H9 (cell line): ENCODE results near the gene TNFSF10. TPM values are rescaled to one million over a fixed set of nuclear protein-coding genes. Genes with fewer than 3 reads are reported as not detected.

Experiments used
- DNase-seq: peaks from one replicate; pipeline ENCODE4 v3.0.0-alpha.2; 2017
- H2AFZ ChIP-seq: one replicate; pipeline ENCODE4 v1.6.1; 2013; ENCODE audit warnings: mild to moderate bottlenecking, low read length, control low read depth, moderate library complexity
- H2AK5ac ChIP-seq: 2 replicates; pipeline ENCODE4 v1.6.1; 2013; ENCODE audit warnings: low read length, control low read depth, mixed read lengths; ENCODE audit not compliant: insufficient read length
- H2BK120ac ChIP-seq: one replicate; pipeline ENCODE4 v1.6.1; 2013; ENCODE audit warnings: low read depth, mild to moderate bottlenecking, low read length, control low read depth, inconsistent platforms; ENCODE audit not compliant: poor library complexity, severe bottlenecking
- H2BK12ac ChIP-seq: 2 replicates; pipeline ENCODE4 v1.6.1; 2013; ENCODE audit warnings: low read length, control low read depth, mixed read lengths, low read depth; ENCODE audit not compliant: insufficient read length
- H2BK15ac ChIP-seq: 2 replicates; pipeline ENCODE4 v1.6.1; 2013; ENCODE audit warnings: low read depth, low read length, control low read depth
- H2BK20ac ChIP-seq: one replicate; pipeline ENCODE4 v1.6.1; 2013; ENCODE audit warnings: low read depth, mild to moderate bottlenecking, low read length, control low read depth, inconsistent platforms; ENCODE audit not compliant: poor library complexity, severe bottlenecking
- H2BK5ac ChIP-seq: 2 replicates; pipeline ENCODE4 v1.6.1; 2013; ENCODE audit warnings: low read length, control low read depth, mixed read lengths; ENCODE audit not compliant: insufficient read length
- H3K14ac ChIP-seq: 2 replicates; pipeline ENCODE4 v1.6.1; 2013; ENCODE audit warnings: low read length, control low read depth; ENCODE audit not compliant: insufficient read depth
- H3K18ac ChIP-seq: 2 replicates; pipeline ENCODE4 v1.6.1; 2013; ENCODE audit warnings: low read depth, mild to moderate bottlenecking, mixed read lengths, low read length, control low read depth; ENCODE audit not compliant: insufficient read length
- H3K23ac ChIP-seq: 2 replicates; pipeline ENCODE4 v1.6.1; 2013; ENCODE audit warnings: low read length, control low read depth, mixed read lengths, low read depth; ENCODE audit not compliant: insufficient read length
- H3K23me2 ChIP-seq: 2 replicates; pipeline ENCODE4 v1.6.1; 2013; ENCODE audit warnings: low read depth, mild to moderate bottlenecking, mixed read lengths, low read length, control low read depth; ENCODE audit not compliant: insufficient read length, poor library complexity, severe bottlenecking
- H3K27ac ChIP-seq: 2 replicates; pipeline ENCODE4 v1.5.1; 2013; ENCODE audit warnings: low read length, control low read depth, mixed read lengths, low read depth; ENCODE audit not compliant: insufficient read length
- H3K27me3 ChIP-seq: 2 replicates; pipeline ENCODE4 v1.6.1; 2013; ENCODE audit warnings: low read length, control low read depth, inconsistent platforms; ENCODE audit not compliant: insufficient read depth
- H3K4ac ChIP-seq: 2 replicates; pipeline ENCODE4 v1.6.1; 2013; ENCODE audit warnings: low read depth, mild to moderate bottlenecking, control low read depth, inconsistent platforms, low read length, moderate library complexity
- H3K4me1 ChIP-seq: 2 replicates; pipeline ENCODE4 v1.6.1; 2013; ENCODE audit warnings: low read length, control low read depth, inconsistent platforms; ENCODE audit not compliant: insufficient read depth
- H3K4me2 ChIP-seq: 2 replicates; pipeline ENCODE4 v1.6.1; 2013; ENCODE audit warnings: low read length, control low read depth, mixed read lengths; ENCODE audit not compliant: insufficient read length, insufficient read depth
- H3K56ac ChIP-seq: 2 replicates; pipeline ENCODE4 v1.6.1; 2013; ENCODE audit warnings: low read depth, mild to moderate bottlenecking, mixed read lengths, low read length, control low read depth; ENCODE audit not compliant: insufficient read length
- H3K79me1 ChIP-seq: 2 replicates; pipeline ENCODE4 v1.6.1; 2013; ENCODE audit warnings: low read depth, mild to moderate bottlenecking, moderate library complexity, low read length, control low read depth, inconsistent platforms; ENCODE audit not compliant: insufficient read depth, poor library complexity, severe bottlenecking
- H3K79me2 ChIP-seq: 2 replicates; pipeline ENCODE4 v1.6.1; 2013; ENCODE audit warnings: low read length, control low read depth, inconsistent platforms; ENCODE audit not compliant: insufficient read depth
- H3K9ac ChIP-seq: 2 replicates; pipeline ENCODE4 v1.6.1; 2013; ENCODE audit warnings: low read length, control low read depth, mixed read lengths; ENCODE audit not compliant: insufficient read length; ENCODE audit errors: extremely low read depth
- H3K9me3 ChIP-seq: one replicate; pipeline ENCODE4 v1.6.1; 2013; ENCODE audit warnings: low read depth, low read length, inconsistent platforms; ENCODE audit not compliant: control insufficient read depth
- H3T11ph ChIP-seq: one replicate; pipeline ENCODE4 v1.6.1; 2013; ENCODE audit warnings: mild to moderate bottlenecking, low read length, control low read depth, inconsistent platforms
- H4K20me1 ChIP-seq: one replicate; pipeline ENCODE4 v1.6.1; 2013; ENCODE audit not compliant: control insufficient read depth, insufficient read length, insufficient read depth
- H4K5ac ChIP-seq: 2 replicates; pipeline ENCODE4 v1.6.1; 2013; ENCODE audit warnings: low read depth, mild to moderate bottlenecking, mixed read lengths, low read length, control low read depth; ENCODE audit not compliant: insufficient read length
- H4K8ac ChIP-seq: replicated peaks from 2 replicates; pipeline ENCODE4 v1.6.1; 2013; ENCODE audit warnings: low read length, control low read depth, mixed read lengths, low read depth; ENCODE audit not compliant: insufficient read length
- H4K91ac ChIP-seq: 2 replicates; pipeline ENCODE4 v1.6.1; 2013; ENCODE audit warnings: low read depth, mild to moderate bottlenecking, moderate library complexity, mixed read lengths, low read length, control low read depth; ENCODE audit not compliant: insufficient read length
- H3K27ac Mint-ChIP-seq, 3 experiments: 2 replicates in 2 of 3; 3 replicates in 1 of 3; pipeline ENCODE4 v1.8.0; 2020 to 2021; ENCODE audit warnings: mixed read lengths in 3 of 3, mild to moderate bottlenecking in 1 of 3, moderate library complexity in 1 of 3
- H3K27me3 Mint-ChIP-seq: 2 replicates; pipeline ENCODE4 v1.8.0; 2021; ENCODE audit warnings: low read depth, mild to moderate bottlenecking, moderate library complexity, mixed read lengths
- H3K36me3 Mint-ChIP-seq, 3 experiments: 2 replicates in 2 of 3; 3 replicates in 1 of 3; pipeline ENCODE4 v1.8.0; 2020 to 2021; ENCODE audit warnings: low read depth in 3 of 3, mixed read lengths in 3 of 3; ENCODE audit not compliant: insufficient read depth in 1 of 3
- H3K4me1 Mint-ChIP-seq, 2 experiments: 2 replicates each; pipeline ENCODE4 v1.8.0; 2020; ENCODE audit warnings: mixed read lengths in 2 of 2
- H3K4me3 Mint-ChIP-seq, 2 experiments: 2 replicates in 1 of 2; 3 replicates in 1 of 2; pipeline ENCODE4 v1.8.0; 2020 to 2021; ENCODE audit warnings: mild to moderate bottlenecking in 2 of 2, mixed read lengths in 2 of 2, moderate library complexity in 1 of 2
- H3K9me3 Mint-ChIP-seq, 2 experiments: 2 replicates in 1 of 2; 3 replicates in 1 of 2; pipeline ENCODE4 v1.8.0; 2020; ENCODE audit warnings: mild to moderate bottlenecking in 2 of 2, mixed read lengths in 2 of 2, moderate library complexity in 1 of 2
- WGBS: extraction: QIAGEN DNeasy Blood & Tissue Kit; methylation state at CpG from one replicate; pipeline ENCODE4 v1.1.7; 2013; ENCODE audit warnings: missing lambda C conversion rate, low lambda C conversion rate, mixed read lengths; ENCODE audit not compliant: insufficient read length; ENCODE audit errors: extremely low coverage; 5-methylcytosine and 5-hydroxymethylcytosine counted together
- total RNA-seq: library from RNA; stranded (reverse); gene quantifications from 2 replicates; pipeline ENCODE4 v1.2.1, GENCODE V29; 2021
- TF ChIP-seq, protein P1 (sequence below): fragments of 200-600 bp; sonication (generic); conservative IDR thresholded peaks from 3 replicates; pipeline ENCODE4 v1.8.0; 2021; ENCODE audit warnings: antibody characterized with exemption, mild to moderate bottlenecking

TNFSF10 gene
- total RNA-seq, 1 experiment from 2014 or later = not detected

DNA sequence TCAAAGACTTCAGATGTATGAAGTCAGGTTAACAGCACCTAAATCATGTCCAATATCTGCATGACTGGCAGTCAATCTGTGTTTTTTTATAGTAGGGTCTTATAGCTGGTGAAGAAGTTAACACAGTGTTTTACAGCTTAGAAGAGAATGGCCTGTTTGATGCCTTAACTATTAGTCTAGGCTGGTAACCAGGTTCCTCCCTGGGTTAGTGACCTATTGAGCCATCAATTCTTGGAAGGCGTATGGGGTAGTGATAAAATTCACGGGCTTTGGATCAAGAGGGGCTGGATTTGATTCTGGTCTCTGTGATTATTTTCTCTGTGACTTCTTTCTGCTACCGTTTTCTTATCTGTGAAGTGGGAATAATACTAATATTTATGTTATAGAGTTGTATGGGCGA, 16.0 kb upstream of the TNFSF10 start:
- no peak for DNase-seq
- H3K4ac ChIP-seq = no peak overlapping the region
- no CpG with 5 or more reads among the region's 4 CpGs for WGBS
- no peak overlapping the region for H3K27ac ChIP-seq
- H3K4me1 ChIP-seq = peaks cover 9% of the 10 kb centered on the region; the same call in 1 of the 2 replicates
- no peaks in the 10 kb centered on the region for H3K79me2 ChIP-seq
- no peak overlapping the region for H2BK15ac ChIP-seq
- no peak overlapping the region for H2AK5ac ChIP-seq
- no peak overlapping the region for H2BK20ac ChIP-seq
- H3K4me2 ChIP-seq = no peak overlapping the region
- no peak overlapping the region for H4K91ac ChIP-seq
- no peak overlapping the region for H2BK12ac ChIP-seq
- Mint-ChIP-seq H3K27ac (no peak overlapping the region), H3K27me3 (no peaks in the 10 kb centered on the region), H3K4me3 (no peak overlapping the region), H3K36me3 (no peaks in the 10 kb centered on the region), H3K4me1 (peaks cover 4 to 13% of the 10 kb centered on the region in 2 experiments; a peak in 2 of 4 replicates), H3K9me3 (no peaks in the 10 kb centered on the region)
- no peaks in the 10 kb centered on the region for H3K27me3 ChIP-seq
- H3K9ac ChIP-seq = no peak overlapping the region
- H2AFZ ChIP-seq = no peak overlapping the region
- H3K23me2 ChIP-seq = no peaks in the 10 kb centered on the region
- no peak overlapping the region for H3K23ac ChIP-seq
- H3K79me1 ChIP-seq = no peaks in the 10 kb centered on the region
- no peak overlapping the region for H3T11ph ChIP-seq
- H2BK5ac ChIP-seq = no peak overlapping the region
- no peak overlapping the region for H4K5ac ChIP-seq
- no peak overlapping the region for H3K14ac ChIP-seq
- no peaks in the 10 kb centered on the region for H4K20me1 ChIP-seq
- no peak overlapping the region for H4K8ac ChIP-seq
- H3K9me3 ChIP-seq = no peaks in the 10 kb centered on the region
- no peak overlapping the region for H3K56ac ChIP-seq
- no peak overlapping the region for H2BK120ac ChIP-seq
- no peak overlapping the region for H3K18ac ChIP-seq
- TF ChIP-seq, protein P1, sequence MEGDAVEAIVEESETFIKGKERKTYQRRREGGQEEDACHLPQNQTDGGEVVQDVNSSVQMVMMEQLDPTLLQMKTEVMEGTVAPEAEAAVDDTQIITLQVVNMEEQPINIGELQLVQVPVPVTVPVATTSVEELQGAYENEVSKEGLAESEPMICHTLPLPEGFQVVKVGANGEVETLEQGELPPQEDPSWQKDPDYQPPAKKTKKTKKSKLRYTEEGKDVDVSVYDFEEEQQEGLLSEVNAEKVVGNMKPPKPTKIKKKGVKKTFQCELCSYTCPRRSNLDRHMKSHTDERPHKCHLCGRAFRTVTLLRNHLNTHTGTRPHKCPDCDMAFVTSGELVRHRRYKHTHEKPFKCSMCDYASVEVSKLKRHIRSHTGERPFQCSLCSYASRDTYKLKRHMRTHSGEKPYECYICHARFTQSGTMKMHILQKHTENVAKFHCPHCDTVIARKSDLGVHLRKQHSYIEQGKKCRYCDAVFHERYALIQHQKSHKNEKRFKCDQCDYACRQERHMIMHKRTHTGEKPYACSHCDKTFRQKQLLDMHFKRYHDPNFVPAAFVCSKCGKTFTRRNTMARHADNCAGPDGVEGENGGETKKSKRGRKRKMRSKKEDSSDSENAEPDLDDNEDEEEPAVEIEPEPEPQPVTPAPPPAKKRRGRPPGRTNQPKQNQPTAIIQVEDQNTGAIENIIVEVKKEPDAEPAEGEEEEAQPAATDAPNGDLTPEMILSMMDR = no peak
